GM23338 (cell line): ENCODE results near the gene SLC10A2. TPM values are rescaled to one million over a fixed set of nuclear protein-coding genes. Genes with fewer than 3 reads are reported as not detected.

Source experiments
- ATAC-seq: fragments of 200-7000 bp; cut with Tn5 transposase; 3 replicates; pipeline ENCODE4 v1.9.1; 2020
- DNase-seq: peaks from one replicate; pipeline ENCODE4 v3.0.0-alpha.2; 2015; ENCODE audit warnings: low spot score
- H2AFZ ChIP-seq: fragments of 200-600 bp; sonication (generic); 2 replicates; pipeline ENCODE4 v1.8.0; 2016; ENCODE audit warnings: antibody characterized with exemption, mild to moderate bottlenecking, moderate library complexity
- H3F3A ChIP-seq: fragments of 200-600 bp; sonication (generic); replicated peaks from 2 replicates; pipeline ENCODE4 v1.8.0; 2017; ENCODE audit warnings: antibody characterized with exemption, mixed run types, low read depth
- H3K27ac ChIP-seq: fragments of 200-600 bp; sonication (generic); 2 replicates; pipeline ENCODE4 v1.6.1; 2016; ENCODE audit warnings: low read depth
- H3K27me3 ChIP-seq: fragments of 200-600 bp; sonication (generic); 2 replicates; pipeline ENCODE4 v1.8.0; 2016; ENCODE audit warnings: mild to moderate bottlenecking, mixed run types, moderate library complexity; ENCODE audit not compliant: insufficient read depth
- H3K36me3 ChIP-seq: fragments of 200-600 bp; sonication (generic); 2 replicates; pipeline ENCODE4 v1.8.0; 2016; ENCODE audit warnings: mild to moderate bottlenecking; ENCODE audit not compliant: insufficient read depth
- H3K4me1 ChIP-seq: fragments of 200-600 bp; sonication (generic); 2 replicates; pipeline ENCODE4 v1.8.0; 2016; ENCODE audit warnings: mild to moderate bottlenecking, moderate library complexity; ENCODE audit not compliant: insufficient read depth
- H3K4me2 ChIP-seq: fragments of 200-600 bp; sonication (generic); 2 replicates; pipeline ENCODE4 v1.7.1; 2017; ENCODE audit warnings: mixed run types
- H3K4me3 ChIP-seq: fragments of 200-600 bp; sonication (generic); 2 replicates; pipeline ENCODE4 v1.6.1; 2016; ENCODE audit warnings: mixed run types
- H3K79me2 ChIP-seq: fragments of 200-600 bp; sonication (generic); replicated peaks from 2 replicates; pipeline ENCODE4 v1.8.0; 2017; ENCODE audit warnings: mild to moderate bottlenecking; ENCODE audit not compliant: insufficient read depth
- H3K9me2 ChIP-seq: fragments of 200-600 bp; sonication (generic); 2 replicates; pipeline ENCODE4 v1.8.0; 2017; ENCODE audit not compliant: insufficient read depth
- H4K20me1 ChIP-seq: fragments of 200-600 bp; sonication (generic); replicated peaks from 2 replicates; pipeline ENCODE4 v1.8.0; 2017; ENCODE audit warnings: mild to moderate bottlenecking; ENCODE audit not compliant: insufficient read depth
- H3K27ac Mint-ChIP-seq: 2 replicates; pipeline ENCODE4 v1.8.0; 2020; ENCODE audit warnings: inconsistent platforms, mild to moderate bottlenecking, moderate library complexity, mixed read lengths
- H3K27me3 Mint-ChIP-seq: 3 replicates; pipeline ENCODE4 v1.8.0; 2022; ENCODE audit warnings: low read depth, mild to moderate bottlenecking, moderate library complexity, mixed read lengths, inconsistent platforms; ENCODE audit not compliant: insufficient read depth, poor library complexity
- H3K36me3 Mint-ChIP-seq: 3 replicates; pipeline ENCODE4 v1.8.0; 2021; ENCODE audit warnings: low read depth, mild to moderate bottlenecking, inconsistent platforms, moderate library complexity, mixed read lengths
- H3K4me1 Mint-ChIP-seq: 3 replicates; pipeline ENCODE4 v1.8.0; 2020; ENCODE audit warnings: mild to moderate bottlenecking, inconsistent platforms, mixed read lengths
- H3K4me3 Mint-ChIP-seq: 3 replicates; pipeline ENCODE4 v1.8.0; 2021; ENCODE audit warnings: moderate library complexity, mild to moderate bottlenecking, inconsistent platforms, mixed read lengths
- H3K9me3 Mint-ChIP-seq: 3 replicates; pipeline ENCODE4 v1.8.0; 2020; ENCODE audit warnings: moderate library complexity, mild to moderate bottlenecking, inconsistent platforms, mixed read lengths
- CREB1 ChIP-seq: fragments of 250-450 bp; sonication (Bioruptor Pico); IDR thresholded peaks from 2 replicates; pipeline ENCODE4 v1.5.0; 2020; ENCODE audit warnings: low read depth, mild to moderate bottlenecking, moderate library complexity
- CTCF ChIP-seq, 2 experiments: fragments of 200-600 bp in 1 of 2; sonication (generic) in 1 of 2; conservative IDR thresholded peaks; 2 replicates each; pipeline versions ENCODE4 v1.5.1 to v1.6.1; 2016 to 2017; ENCODE audit warnings: antibody characterized with exemption in 2 of 2, low read depth in 2 of 2, mild to moderate bottlenecking in 2 of 2, moderate library complexity in 1 of 2
- ETS1 ChIP-seq: IDR thresholded peaks from 2 replicates; pipeline ENCODE4 v1.6.1; 2016; ENCODE audit warnings: antibody characterized with exemption
- EZH2 ChIP-seq: fragments of 200-600 bp; sonication (generic); IDR thresholded peaks from one replicate; pipeline ENCODE4 v1.8.0; 2017; ENCODE audit warnings: antibody characterized with exemption, mild to moderate bottlenecking, low read depth; ENCODE audit not compliant: unreplicated experiment
- EZH2phosphoT487 ChIP-seq: fragments of 200-600 bp; sonication (generic); IDR thresholded peaks from one replicate; pipeline ENCODE4 v1.8.1; 2018; ENCODE audit warnings: antibody characterized with exemption; ENCODE audit not compliant: unreplicated experiment
- JUNB ChIP-seq: IDR thresholded peaks from one replicate; pipeline ENCODE4 v1.6.1; 2016; ENCODE audit warnings: antibody characterized with exemption; ENCODE audit not compliant: unreplicated experiment
- NANOG ChIP-seq: IDR thresholded peaks from 2 replicates; pipeline ENCODE4 v1.6.1; 2016; ENCODE audit warnings: antibody characterized with exemption, borderline replicate concordance
- POLR2AphosphoS5 ChIP-seq: IDR thresholded peaks from 2 replicates; pipeline ENCODE4 v1.6.1; 2016; ENCODE audit warnings: antibody characterized with exemption, low read depth
- REST ChIP-seq: IDR thresholded peaks from one replicate; pipeline ENCODE4 v1.6.1; 2018; ENCODE audit warnings: antibody characterized with exemption; ENCODE audit not compliant: unreplicated experiment
- STAT1 ChIP-seq: IDR thresholded peaks from one replicate; pipeline ENCODE4 v1.6.1; 2016; ENCODE audit warnings: antibody characterized with exemption; ENCODE audit not compliant: unreplicated experiment
- ZNF114 ChIP-seq: fragments of 250-450 bp; sonication (Bioruptor Pico); IDR thresholded peaks from 2 replicates; pipeline ENCODE4 v1.5.0; 2020; ENCODE audit warnings: mild to moderate bottlenecking, moderate library complexity
- ZNF331 ChIP-seq: fragments of 250-450 bp; sonication (Bioruptor Pico); IDR thresholded peaks from 2 replicates; pipeline ENCODE4 v1.5.0; 2020; ENCODE audit warnings: low read depth, mild to moderate bottlenecking, moderate library complexity
- polyA plus RNA-seq: library from polyadenylated mRNA; unstranded; fragments of >200 nt; fragmentation: Nextera tagmentation; extraction: Ambion mirVana; gene quantifications from 2 replicates; pipeline ENCODE4 v1.2.1, GENCODE V29; 2016
- total RNA-seq: library from RNA; depleted of rRNA; stranded (reverse); fragments of >200 nt; shearing (Covaris generic); gene quantifications from 2 replicates; pipeline ENCODE4 v1.2.3, GENCODE V29; 2014

SLC10A2 gene
- total and polyA plus RNA-seq, 2 experiments from 2014 or later: not detected

GRCh38 chr13:103102482-103102881 is 36.3 kb upstream of the SLC10A2 start:
- H3K9me2 ChIP-seq: no peaks in the 10 kb centered on the region
- peaks cover 17% of the 10 kb centered on the region for H3K4me1 ChIP-seq
- TF ChIP-seq POLR2AphosphoS5: no peak
- TF ChIP-seq CTCF (conservative IDR thresholded peaks at IDR 0.05; ENCODE audit: low read depth in 2 of 2): no peak
- no peak for TF ChIP-seq ZNF114 (CRISPR knock-in tag)
- no peak for TF ChIP-seq ETS1
- TF ChIP-seq NANOG: 0 out of 2 replicates have a peak, but pooled peaks have one; percentile 23
- no peak overlapping the region for H2AFZ ChIP-seq
- ATAC-seq (no peak; the same call in 2 of the 3 replicates), DNase-seq (peak; percentile 51)
- H3K79me2 ChIP-seq: no peaks in the 10 kb centered on the region
- Mint-ChIP-seq H3K9me3 (peaks cover 16% of the 10 kb centered on the region), H3K27me3 (peaks cover 3% of the 10 kb centered on the region), H3K27ac (no peak overlapping the region), H3K4me3 (no peak overlapping the region), H3K4me1 (peaks cover 21% of the 10 kb centered on the region), H3K36me3 (peaks cover 2% of the 10 kb centered on the region; the same call in 2 of the 3 replicates)
- no peaks in the 10 kb centered on the region for H4K20me1 ChIP-seq
- no peaks in the 10 kb centered on the region for H3K27me3 ChIP-seq
- no peaks in the 10 kb centered on the region; the same call in 1 of the 2 replicates for H3F3A ChIP-seq
- peak overlapping the region; percentile 40; the same call in 1 of the 2 replicates for H3K27ac ChIP-seq
- no peaks in the 10 kb centered on the region; the same call in 1 of the 2 replicates for H3K36me3 ChIP-seq
- H3K4me3 ChIP-seq: no peak overlapping the region
- peak overlapping the region; percentile 21 for H3K4me2 ChIP-seq

GRCh38 chr13:103101901-103102300 is 35.7 kb upstream of the SLC10A2 start:
- H3K4me1 ChIP-seq: peaks cover 17% of the 10 kb centered on the region
- Mint-ChIP-seq H3K27ac (no peak overlapping the region), H3K4me3 (no peak overlapping the region), H3K4me1 (peaks cover 21% of the 10 kb centered on the region), H3K36me3 (peaks cover 2% of the 10 kb centered on the region; the same call in 2 of the 3 replicates), H3K27me3 (peaks cover 3% of the 10 kb centered on the region), H3K9me3 (peaks cover 16% of the 10 kb centered on the region)
- H3K27ac ChIP-seq: peak overlapping the region; percentile 40; the same call in 1 of the 2 replicates
- no peak for ATAC-seq
- no peak for DNase-seq
- H4K20me1 ChIP-seq: no peaks in the 10 kb centered on the region
- H3K9me2 ChIP-seq: no peaks in the 10 kb centered on the region
- H3K4me2 ChIP-seq: peak overlapping the region; percentile 21; the same call in 1 of the 2 replicates
- no peak overlapping the region for H3K4me3 ChIP-seq
- H2AFZ ChIP-seq: peak overlapping the region; percentile 75; the same call in 1 of the 2 replicates
- no peaks in the 10 kb centered on the region for H3K27me3 ChIP-seq
- H3F3A ChIP-seq: no peaks in the 10 kb centered on the region; the same call in 1 of the 2 replicates
- no peaks in the 10 kb centered on the region; the same call in 1 of the 2 replicates for H3K36me3 ChIP-seq
- H3K79me2 ChIP-seq: no peaks in the 10 kb centered on the region
- TF ChIP-seq ETS1 (no peak), NANOG (no peak), CREB1 (CRISPR knock-in tag) (no peak), REST (no peak), STAT1 (no peak), POLR2AphosphoS5 (no peak), JUNB (no peak), EZH2 (no peak), ZNF114 (CRISPR knock-in tag) (no peak), EZH2phosphoT487 (no peak), ZNF331 (no peak), CTCF (conservative IDR thresholded peaks at IDR 0.05; ENCODE audit: low read depth in 2 of 2) (no peak)
